Liver (tissue), 9 donors: ENCODE data around the gene TMEM82. TPM values are rescaled to one million over a fixed set of nuclear protein-coding genes. Genes with fewer than 3 reads are reported as not detected.

ENCODE experiments used
- DNase-seq: peaks from one replicate; pipeline ENCODE4 v3.0.0-alpha.2; 2017; ENCODE audit warnings: low spot score
- H3K27ac ChIP-seq, 2 donors: one replicate each; pipeline ENCODE4 v1.7.0; 2013; ENCODE audit warnings: inconsistent platforms in 2 of 2, low read length in 2 of 2, control low read depth in 1 of 2, low read depth in 1 of 2, mild to moderate bottlenecking in 1 of 2
- H3K27me3 ChIP-seq, 4 donors: one replicate each; pipeline versions ENCODE4 v1.6.1 to v1.7.0; 2013; ENCODE audit warnings: low read length in 3 of 4, inconsistent platforms in 1 of 4, mild to moderate bottlenecking in 1 of 4, moderate library complexity in 1 of 4; ENCODE audit not compliant: control insufficient read depth in 4 of 4, insufficient read depth in 4 of 4
- H3K36me3 ChIP-seq, 4 donors: one replicate each; pipeline versions ENCODE4 v1.6.1 to v1.7.0; 2013; ENCODE audit warnings: low read length in 3 of 4, mild to moderate bottlenecking in 3 of 4, low read depth in 1 of 4, moderate library complexity in 1 of 4; ENCODE audit not compliant: control insufficient read depth in 4 of 4, insufficient read depth in 3 of 4
- H3K4me1 ChIP-seq, 4 donors: one replicate each; pipeline versions ENCODE4 v1.6.1 to v1.7.0; 2013; ENCODE audit warnings: low read length in 3 of 4, mild to moderate bottlenecking in 3 of 4, moderate library complexity in 1 of 4; ENCODE audit not compliant: control insufficient read depth in 4 of 4, insufficient read depth in 4 of 4
- H3K4me3 ChIP-seq, 3 donors: one replicate each; pipeline versions ENCODE4 v1.6.1 to v1.7.0; 2013; ENCODE audit warnings: low read length in 3 of 3, control low read depth in 1 of 3, low read depth in 1 of 3, mild to moderate bottlenecking in 1 of 3
- H3K9ac ChIP-seq, 2 donors: one replicate each; pipeline ENCODE4 v1.7.0; 2013; ENCODE audit warnings: low read length in 2 of 2, mild to moderate bottlenecking in 2 of 2, moderate library complexity in 2 of 2, control low read depth in 1 of 2, low read depth in 1 of 2
- H3K9me3 ChIP-seq, 4 donors: one replicate each; pipeline versions ENCODE4 v1.6.1 to v1.7.0; 2013; ENCODE audit warnings: low read length in 3 of 4; ENCODE audit not compliant: control insufficient read depth in 4 of 4
- EGR1 ChIP-seq, 2 donors: IDR thresholded peaks; 2 replicates each; pipeline ENCODE4 v1.6.1; 2016 to 2018; ENCODE audit warnings: antibody characterized with exemption in 2 of 2, low read depth in 2 of 2
- FOXA2 ChIP-seq: IDR thresholded peaks from 2 replicates; pipeline ENCODE4 v1.6.1; 2016; ENCODE audit warnings: antibody characterized with exemption
- GABPA ChIP-seq, 2 donors: IDR thresholded peaks in 1 of 2; conservative IDR thresholded peaks in 1 of 2; 2 replicates each; pipeline ENCODE4 v1.6.1; 2016; ENCODE audit warnings: antibody characterized with exemption in 2 of 2, mild to moderate bottlenecking in 1 of 2, moderate library complexity in 1 of 2
- HNF4A ChIP-seq, 2 donors: conservative IDR thresholded peaks; 2 replicates each; pipeline ENCODE4 v1.6.1; 2016; ENCODE audit warnings: antibody characterized with exemption in 2 of 2, mild to moderate bottlenecking in 2 of 2
- JUND ChIP-seq, 2 donors: IDR thresholded peaks; 2 replicates each; pipeline ENCODE4 v1.6.1; 2016; ENCODE audit warnings: antibody characterized with exemption in 2 of 2
- NR2F2 ChIP-seq: IDR thresholded peaks from 2 replicates; pipeline ENCODE4 v1.6.1; 2016; ENCODE audit warnings: antibody characterized with exemption
- RAD21 ChIP-seq, 2 donors: IDR thresholded peaks; 2 replicates each; pipeline ENCODE4 v1.6.1; 2016; ENCODE audit warnings: antibody characterized with exemption in 2 of 2, mild to moderate bottlenecking in 2 of 2
- RXRA ChIP-seq, 2 donors: IDR thresholded peaks; 2 replicates each; pipeline ENCODE4 v1.6.1; 2017 to 2018; ENCODE audit warnings: antibody characterized with exemption in 2 of 2, mild to moderate bottlenecking in 1 of 2
- TAF1 ChIP-seq: conservative IDR thresholded peaks from 2 replicates; pipeline ENCODE4 v1.6.1; 2016; ENCODE audit warnings: antibody characterized with exemption, mild to moderate bottlenecking
- YY1 ChIP-seq: IDR thresholded peaks from 2 replicates; pipeline ENCODE4 v1.6.1; 2016; ENCODE audit warnings: antibody characterized with exemption, mild to moderate bottlenecking
- WGBS: extraction: QIAGEN DNeasy Blood & Tissue Kit; methylation state at CpG from one replicate; pipeline ENCODE4 v1.1.7; 2013; 5-methylcytosine and 5-hydroxymethylcytosine counted together
- polyA plus RNA-seq, 2 donors: library from polyadenylated mRNA; stranded (reverse) in 1 of 2; unstranded in 1 of 2; fragments of 200-250 nt in 1 of 2; fragments of >200 nt in 1 of 2; fragmentation: Nextera tagmentation in 1 of 2; extraction: Ambion mirVana in 1 of 2; gene quantifications; one replicate each; pipeline versions ENCODE4 v1.2.1 to v1.2.3, GENCODE V29; 2013 to 2015
- total RNA-seq, 2 donors: library from RNA; depleted of rRNA; stranded (reverse); fragments of >200 nt; gene quantifications; one replicate each; pipeline ENCODE4 v1.2.3, GENCODE V29; 2014
- TF ChIP-seq, protein P1 (sequence below): IDR thresholded peaks from 2 replicates; pipeline ENCODE4 v1.6.1; 2016; ENCODE audit warnings: antibody characterized with exemption
- TF ChIP-seq, protein P2 (sequence below): IDR thresholded peaks from 2 replicates; pipeline ENCODE4 v1.6.1; 2016; ENCODE audit warnings: antibody characterized with exemption
- TF ChIP-seq, protein P3 (sequence below): IDR thresholded peaks from 2 replicates; pipeline ENCODE4 v1.6.1; 2016; ENCODE audit warnings: antibody characterized with exemption
- TF ChIP-seq, protein P4 (sequence below): fragments of 150-350 bp; IDR thresholded peaks from 2 replicates; pipeline ENCODE4 v1.5.1; 2017; ENCODE audit warnings: improper control_type of control experiment, low read depth, low read length; ENCODE audit not compliant: missing input control
- TF ChIP-seq, protein P5 (sequence below): IDR thresholded peaks from 2 replicates; pipeline ENCODE4 v1.6.1; 2016; ENCODE audit warnings: antibody characterized with exemption, mild to moderate bottlenecking
- donor health status: healthy.
- donor health status: healthy.
- donor health status: healthy.
- donor health status: healthy.
- donor health status: healthy.

The TMEM82 gene
- total and polyA plus RNA-seq, 4 donors, result 5.6 to 26.3 (median 13.4) TPM

DNA sequence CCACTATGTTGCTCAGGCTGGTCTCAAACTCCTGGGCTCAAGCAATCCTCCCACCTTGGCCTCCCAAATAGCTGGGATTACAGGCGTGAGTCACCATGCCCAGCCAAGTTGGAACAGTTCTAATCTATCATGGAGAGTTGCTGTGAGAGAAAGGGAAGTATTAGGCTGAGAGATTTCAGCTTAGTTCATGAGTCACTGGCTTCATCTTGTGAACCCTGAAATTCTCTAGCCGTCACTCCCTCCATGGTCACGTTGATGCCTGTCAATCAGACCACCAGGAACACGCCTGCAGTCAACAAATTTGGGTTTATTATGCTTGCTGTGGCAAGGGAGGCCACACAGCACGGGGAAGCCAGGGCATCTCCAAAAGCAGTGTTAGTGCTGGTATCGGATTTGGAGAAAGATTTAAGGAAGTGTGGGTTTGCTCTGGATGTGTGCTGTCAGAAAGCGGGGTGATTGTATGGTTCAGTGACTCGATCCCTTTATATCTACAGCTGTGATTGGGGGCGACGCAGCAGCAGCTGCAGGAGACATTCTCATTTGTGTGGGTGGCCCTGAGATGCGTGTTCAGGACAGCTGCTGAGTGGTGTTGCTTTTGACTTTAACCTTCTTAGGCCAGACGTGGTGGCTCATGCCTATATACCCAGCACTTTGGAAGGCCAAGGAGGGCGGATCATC is 46.5 kb downstream of the TMEM82 start:
- no peaks in the 10 kb centered on the region for H3K4me1 ChIP-seq
- no peaks in the 10 kb centered on the region for H3K36me3 ChIP-seq
- H3K27me3 ChIP-seq, result no peaks in the 10 kb centered on the region
- no peaks in the 10 kb centered on the region for H3K9me3 ChIP-seq
- H3K4me3 ChIP-seq, result no peak overlapping the region
- H3K27ac ChIP-seq, result no peak overlapping the region
- WGBS, result 88% methylated on average over 13 of the region's 13 CpGs
- TF ChIP-seq RXRA (IDR thresholded peaks at IDR 0.05) (no peak), EGR1 (IDR thresholded peaks at IDR 0.05; ENCODE audit: low read depth in 2 of 2) (no peak), FOXA2 (no peak), YY1 (no peak), JUND (IDR thresholded peaks at IDR 0.05) (no peak), GABPA (IDR thresholded peaks at IDR 0.05 in 1 of 2, conservative IDR thresholded peaks at IDR 0.05 in 1 of 2) (no peak)
- no peak overlapping the region for H3K9ac ChIP-seq
- DNase-seq, result no peak

DNA sequence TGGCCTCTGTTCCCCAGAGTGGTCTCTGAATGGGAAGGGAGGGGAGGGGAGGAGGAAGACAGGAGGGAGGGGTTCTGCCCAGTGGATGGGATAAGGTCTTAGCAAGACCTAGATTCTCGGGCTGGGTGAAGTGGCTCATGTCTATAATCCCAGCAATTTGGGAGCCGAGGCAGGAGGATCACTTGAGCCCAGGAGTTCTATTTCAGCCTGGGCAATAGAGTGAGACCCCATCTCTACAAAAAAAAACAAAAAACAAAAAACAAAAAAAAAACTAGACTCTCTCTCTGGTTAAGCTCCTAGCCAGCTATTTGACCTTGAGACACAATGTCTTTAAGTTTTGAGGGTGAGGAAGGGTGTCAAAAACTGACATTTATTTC is 53.8 kb downstream of the TMEM82 start:
- WGBS, result 94% methylated on average over 2 of the region's 2 CpGs
- TF ChIP-seq EGR1 (IDR thresholded peaks at IDR 0.05; ENCODE audit: low read depth in 2 of 2) (no peak), RAD21 (IDR thresholded peaks at IDR 0.05) (no peak), GABPA (IDR thresholded peaks at IDR 0.05 in 1 of 2, conservative IDR thresholded peaks at IDR 0.05 in 1 of 2) (no peak), TAF1 (no peak), YY1 (no peak), FOXA2 (no peak), HNF4A (conservative IDR thresholded peaks at IDR 0.05) (no peak), NR2F2 (no peak)
- TF ChIP-seq, protein P1, sequence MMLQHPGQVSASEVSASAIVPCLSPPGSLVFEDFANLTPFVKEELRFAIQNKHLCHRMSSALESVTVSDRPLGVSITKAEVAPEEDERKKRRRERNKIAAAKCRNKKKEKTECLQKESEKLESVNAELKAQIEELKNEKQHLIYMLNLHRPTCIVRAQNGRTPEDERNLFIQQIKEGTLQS, result no peak
- TF ChIP-seq, protein P2, sequence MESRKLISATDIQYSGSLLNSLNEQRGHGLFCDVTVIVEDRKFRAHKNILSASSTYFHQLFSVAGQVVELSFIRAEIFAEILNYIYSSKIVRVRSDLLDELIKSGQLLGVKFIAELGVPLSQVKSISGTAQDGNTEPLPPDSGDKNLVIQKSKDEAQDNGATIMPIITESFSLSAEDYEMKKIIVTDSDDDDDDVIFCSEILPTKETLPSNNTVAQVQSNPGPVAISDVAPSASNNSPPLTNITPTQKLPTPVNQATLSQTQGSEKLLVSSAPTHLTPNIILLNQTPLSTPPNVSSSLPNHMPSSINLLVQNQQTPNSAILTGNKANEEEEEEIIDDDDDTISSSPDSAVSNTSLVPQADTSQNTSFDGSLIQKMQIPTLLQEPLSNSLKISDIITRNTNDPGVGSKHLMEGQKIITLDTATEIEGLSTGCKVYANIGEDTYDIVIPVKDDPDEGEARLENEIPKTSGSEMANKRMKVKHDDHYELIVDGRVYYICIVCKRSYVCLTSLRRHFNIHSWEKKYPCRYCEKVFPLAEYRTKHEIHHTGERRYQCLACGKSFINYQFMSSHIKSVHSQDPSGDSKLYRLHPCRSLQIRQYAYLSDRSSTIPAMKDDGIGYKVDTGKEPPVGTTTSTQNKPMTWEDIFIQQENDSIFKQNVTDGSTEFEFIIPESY, result no peak
- TF ChIP-seq, protein P3, sequence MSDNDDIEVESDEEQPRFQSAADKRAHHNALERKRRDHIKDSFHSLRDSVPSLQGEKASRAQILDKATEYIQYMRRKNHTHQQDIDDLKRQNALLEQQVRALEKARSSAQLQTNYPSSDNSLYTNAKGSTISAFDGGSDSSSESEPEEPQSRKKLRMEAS, result no peak
- TF ChIP-seq, protein P4, sequence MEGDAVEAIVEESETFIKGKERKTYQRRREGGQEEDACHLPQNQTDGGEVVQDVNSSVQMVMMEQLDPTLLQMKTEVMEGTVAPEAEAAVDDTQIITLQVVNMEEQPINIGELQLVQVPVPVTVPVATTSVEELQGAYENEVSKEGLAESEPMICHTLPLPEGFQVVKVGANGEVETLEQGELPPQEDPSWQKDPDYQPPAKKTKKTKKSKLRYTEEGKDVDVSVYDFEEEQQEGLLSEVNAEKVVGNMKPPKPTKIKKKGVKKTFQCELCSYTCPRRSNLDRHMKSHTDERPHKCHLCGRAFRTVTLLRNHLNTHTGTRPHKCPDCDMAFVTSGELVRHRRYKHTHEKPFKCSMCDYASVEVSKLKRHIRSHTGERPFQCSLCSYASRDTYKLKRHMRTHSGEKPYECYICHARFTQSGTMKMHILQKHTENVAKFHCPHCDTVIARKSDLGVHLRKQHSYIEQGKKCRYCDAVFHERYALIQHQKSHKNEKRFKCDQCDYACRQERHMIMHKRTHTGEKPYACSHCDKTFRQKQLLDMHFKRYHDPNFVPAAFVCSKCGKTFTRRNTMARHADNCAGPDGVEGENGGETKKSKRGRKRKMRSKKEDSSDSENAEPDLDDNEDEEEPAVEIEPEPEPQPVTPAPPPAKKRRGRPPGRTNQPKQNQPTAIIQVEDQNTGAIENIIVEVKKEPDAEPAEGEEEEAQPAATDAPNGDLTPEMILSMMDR, result no peak
- TF ChIP-seq, protein P5, sequence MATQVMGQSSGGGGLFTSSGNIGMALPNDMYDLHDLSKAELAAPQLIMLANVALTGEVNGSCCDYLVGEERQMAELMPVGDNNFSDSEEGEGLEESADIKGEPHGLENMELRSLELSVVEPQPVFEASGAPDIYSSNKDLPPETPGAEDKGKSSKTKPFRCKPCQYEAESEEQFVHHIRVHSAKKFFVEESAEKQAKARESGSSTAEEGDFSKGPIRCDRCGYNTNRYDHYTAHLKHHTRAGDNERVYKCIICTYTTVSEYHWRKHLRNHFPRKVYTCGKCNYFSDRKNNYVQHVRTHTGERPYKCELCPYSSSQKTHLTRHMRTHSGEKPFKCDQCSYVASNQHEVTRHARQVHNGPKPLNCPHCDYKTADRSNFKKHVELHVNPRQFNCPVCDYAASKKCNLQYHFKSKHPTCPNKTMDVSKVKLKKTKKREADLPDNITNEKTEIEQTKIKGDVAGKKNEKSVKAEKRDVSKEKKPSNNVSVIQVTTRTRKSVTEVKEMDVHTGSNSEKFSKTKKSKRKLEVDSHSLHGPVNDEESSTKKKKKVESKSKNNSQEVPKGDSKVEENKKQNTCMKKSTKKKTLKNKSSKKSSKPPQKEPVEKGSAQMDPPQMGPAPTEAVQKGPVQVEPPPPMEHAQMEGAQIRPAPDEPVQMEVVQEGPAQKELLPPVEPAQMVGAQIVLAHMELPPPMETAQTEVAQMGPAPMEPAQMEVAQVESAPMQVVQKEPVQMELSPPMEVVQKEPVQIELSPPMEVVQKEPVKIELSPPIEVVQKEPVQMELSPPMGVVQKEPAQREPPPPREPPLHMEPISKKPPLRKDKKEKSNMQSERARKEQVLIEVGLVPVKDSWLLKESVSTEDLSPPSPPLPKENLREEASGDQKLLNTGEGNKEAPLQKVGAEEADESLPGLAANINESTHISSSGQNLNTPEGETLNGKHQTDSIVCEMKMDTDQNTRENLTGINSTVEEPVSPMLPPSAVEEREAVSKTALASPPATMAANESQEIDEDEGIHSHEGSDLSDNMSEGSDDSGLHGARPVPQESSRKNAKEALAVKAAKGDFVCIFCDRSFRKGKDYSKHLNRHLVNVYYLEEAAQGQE, result no peak
- no peak overlapping the region for H3K9ac ChIP-seq

More for the DNA sequence above, 53.8 kb downstream of the TMEM82 start:
- Histone ChIP-seq H3K36me3 (no peaks in the 10 kb centered on the region), H3K9me3 (no peaks in the 10 kb centered on the region), H3K4me3 (no peak overlapping the region), H3K4me1 (peaks cover 9 to 14% (median 11%) of the 10 kb centered on the region in 4 donors), H3K27me3 (no peaks in the 10 kb centered on the region), H3K27ac (no peak overlapping the region)
- no peak for DNase-seq

Other genes with a start within 250 kb of the TMEM82 start
- 1 to 10 TPM; 4.2 to 4.4 TPM for gene CASP9, start 218.3 kb upstream of the TMEM82 start, total RNA-seq
- 1 to 10 TPM; 2.8 to 5.8 TPM for gene CASP9, start 218.3 kb upstream of the TMEM82 start, polyA plus RNA-seq
- gene DNAJC16, start 215.7 kb upstream of the TMEM82 start, total RNA-seq, result 10 to 100 TPM in 1 of 2 donors, 1 to 10 TPM in 1; 9.2 to 13.1 TPM
- gene DNAJC16, start 215.7 kb upstream of the TMEM82 start, polyA plus RNA-seq, result 10 to 100 TPM in 1 of 2 donors, 1 to 10 TPM in 1; 3.3 to 14.2 TPM
- 10 to 100 TPM; 33.3 to 83.6 TPM for gene AGMAT, start 157.4 kb upstream of the TMEM82 start, total RNA-seq
- 10 to 100 TPM; 31.9 to 48.0 TPM for gene AGMAT, start 157.4 kb upstream of the TMEM82 start, polyA plus RNA-seq
- gene DDI2, start 125.0 kb upstream of the TMEM82 start, total RNA-seq, result 10 to 100 TPM; 70.8 to 72.5 TPM
- gene DDI2, start 125.0 kb upstream of the TMEM82 start, polyA plus RNA-seq, result 10 to 100 TPM in 1 of 2 donors, 1 to 10 TPM in 1; 9.5 to 13.1 TPM
- gene PLEKHM2, start 58.2 kb upstream of the TMEM82 start, total RNA-seq, result 10 to 100 TPM; 18.9 to 22.6 TPM
- gene PLEKHM2, start 58.2 kb upstream of the TMEM82 start, polyA plus RNA-seq, result 10 to 100 TPM in 1 of 2 donors, 1 to 10 TPM in 1; 4.1 to 15.1 TPM
- 1 to 10 TPM in 1 of 2 donors, under 1 TPM in 1; 0.79 to 7.3 TPM for gene SLC25A34, start 6.2 kb upstream of the TMEM82 start, total RNA-seq
- 1 to 10 TPM; 1.8 to 3.1 TPM for gene SLC25A34, start 6.2 kb upstream of the TMEM82 start, polyA plus RNA-seq
- gene FBLIM1, start 16.3 kb downstream of the TMEM82 start, total RNA-seq, result 1 to 10 TPM; 3.6 to 6.4 TPM
- 1 to 10 TPM; 3.6 to 3.8 TPM for gene FBLIM1, start 16.3 kb downstream of the TMEM82 start, polyA plus RNA-seq
- gene UQCRHL, start 65.2 kb downstream of the TMEM82 start, total RNA-seq, result 1 to 10 TPM in 1 of 2 donors, under 1 TPM in 1; 0.84 to 2.9 TPM
- gene UQCRHL, start 65.2 kb downstream of the TMEM82 start, polyA plus RNA-seq, result 1 to 10 TPM in 1 of 2 donors, under 1 TPM in 1; 0.50 to 1.9 TPM
- 10 to 100 TPM; 17.9 to 29.4 TPM for gene SPEN, start 105.2 kb downstream of the TMEM82 start, total RNA-seq
- 10 to 100 TPM in 1 of 2 donors, 1 to 10 TPM in 1; 7.4 to 12.4 TPM for gene SPEN, start 105.2 kb downstream of the TMEM82 start, polyA plus RNA-seq
- gene ZBTB17, start 233.6 kb downstream of the TMEM82 start, total RNA-seq, result 10 to 100 TPM; 10.4 to 15.1 TPM
- gene ZBTB17, start 233.6 kb downstream of the TMEM82 start, polyA plus RNA-seq, result 1 to 10 TPM; 8.9 to 9.4 TPM